Measurements from ENCODE around the gene ETS1.

ETS1 gene

DNA sequence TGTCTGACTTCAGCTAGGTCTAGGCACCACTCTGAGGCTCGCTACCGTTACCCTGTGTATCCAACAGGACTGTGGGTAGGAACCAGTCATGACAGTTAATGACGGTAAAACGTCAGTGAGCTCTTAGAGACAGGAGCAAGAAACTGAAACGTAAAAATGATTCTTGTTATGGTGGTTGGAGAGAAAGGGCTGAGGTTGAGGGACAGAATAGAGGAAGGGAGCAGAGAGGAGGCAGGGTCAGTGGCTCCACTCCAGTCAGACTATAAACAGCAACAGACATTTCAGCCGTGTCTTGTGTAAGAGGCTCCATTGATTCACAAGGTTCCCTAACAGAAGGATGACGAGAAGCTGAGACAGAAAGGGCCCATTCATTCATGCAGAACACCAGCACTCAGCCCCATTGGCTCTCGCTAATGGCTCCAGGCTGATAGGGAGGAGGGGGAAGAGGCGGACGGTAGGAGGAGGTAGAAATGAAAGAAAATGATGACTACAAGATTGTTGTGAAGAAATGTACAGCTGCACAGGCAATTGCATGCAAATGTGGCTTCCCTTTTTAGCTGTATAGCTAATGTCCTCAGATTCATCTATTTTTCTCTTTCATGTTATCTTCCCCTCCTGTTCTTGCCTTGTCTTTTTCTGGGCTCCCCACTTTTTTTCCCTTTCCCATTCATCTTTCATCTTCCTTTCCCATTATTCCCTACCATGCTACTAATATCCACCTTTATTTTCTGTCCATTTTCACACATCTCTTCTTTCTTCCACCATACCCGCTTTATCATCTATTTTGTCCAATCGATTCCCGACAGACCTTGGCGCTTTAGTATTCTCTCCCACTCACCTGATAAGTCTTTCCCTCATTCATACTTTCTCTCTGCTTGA lies 34.3 kb downstream of the ETS1 start:
- no peak for DNase-seq (ENCODE audit: low read depth)
- no peak overlapping the region for H3K4me3 ChIP-seq (ENCODE audit: low read depth, low read length)
- TF ChIP-seq, protein P1, sequence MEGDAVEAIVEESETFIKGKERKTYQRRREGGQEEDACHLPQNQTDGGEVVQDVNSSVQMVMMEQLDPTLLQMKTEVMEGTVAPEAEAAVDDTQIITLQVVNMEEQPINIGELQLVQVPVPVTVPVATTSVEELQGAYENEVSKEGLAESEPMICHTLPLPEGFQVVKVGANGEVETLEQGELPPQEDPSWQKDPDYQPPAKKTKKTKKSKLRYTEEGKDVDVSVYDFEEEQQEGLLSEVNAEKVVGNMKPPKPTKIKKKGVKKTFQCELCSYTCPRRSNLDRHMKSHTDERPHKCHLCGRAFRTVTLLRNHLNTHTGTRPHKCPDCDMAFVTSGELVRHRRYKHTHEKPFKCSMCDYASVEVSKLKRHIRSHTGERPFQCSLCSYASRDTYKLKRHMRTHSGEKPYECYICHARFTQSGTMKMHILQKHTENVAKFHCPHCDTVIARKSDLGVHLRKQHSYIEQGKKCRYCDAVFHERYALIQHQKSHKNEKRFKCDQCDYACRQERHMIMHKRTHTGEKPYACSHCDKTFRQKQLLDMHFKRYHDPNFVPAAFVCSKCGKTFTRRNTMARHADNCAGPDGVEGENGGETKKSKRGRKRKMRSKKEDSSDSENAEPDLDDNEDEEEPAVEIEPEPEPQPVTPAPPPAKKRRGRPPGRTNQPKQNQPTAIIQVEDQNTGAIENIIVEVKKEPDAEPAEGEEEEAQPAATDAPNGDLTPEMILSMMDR (IDR thresholded peaks at IDR 0.05; ENCODE audit: control insufficient read depth, extremely low read depth, insufficient read depth) = no peak

DNA sequence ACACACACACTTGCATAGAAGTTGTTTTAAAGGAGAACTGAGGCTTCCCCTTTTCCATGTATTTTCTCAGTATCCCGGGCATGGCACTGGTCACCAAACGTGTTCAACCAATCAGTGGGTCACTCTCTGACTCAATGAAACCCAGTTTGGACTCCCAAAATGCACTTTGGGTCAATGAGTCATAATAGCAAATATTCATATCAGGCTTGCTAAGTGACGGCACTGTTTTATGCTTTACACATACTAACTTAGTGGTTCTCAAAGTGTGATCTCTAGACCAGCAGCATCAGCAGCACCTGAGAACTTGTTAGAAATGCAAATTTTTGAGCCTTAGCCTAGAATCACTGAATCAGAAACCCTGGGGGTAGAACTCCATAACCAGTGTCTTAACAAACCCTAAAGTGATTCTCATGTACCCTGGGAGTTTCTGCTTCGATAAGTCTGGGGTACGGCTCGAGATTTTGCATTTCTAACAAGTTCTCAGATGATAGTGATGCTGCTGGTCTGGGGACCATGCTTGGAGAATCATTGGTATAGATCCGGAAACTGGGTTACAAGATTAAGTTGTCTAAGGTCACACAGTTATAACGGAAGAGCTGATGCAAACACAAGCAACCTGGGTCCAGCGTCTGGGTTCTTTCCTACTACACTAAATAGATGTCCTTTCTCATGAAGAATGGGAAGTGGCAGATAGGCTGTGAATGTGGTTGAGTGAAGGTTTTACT lies 35.6 kb downstream of the ETS1 start:
- TF ChIP-seq, protein P1 (IDR thresholded peaks at IDR 0.05; ENCODE audit: control insufficient read depth, extremely low read depth, insufficient read depth) = no peak
- no peak overlapping the region for H3K4me3 ChIP-seq (ENCODE audit: low read depth, low read length)
- DNase-seq (ENCODE audit: low read depth) = no peak

DNA sequence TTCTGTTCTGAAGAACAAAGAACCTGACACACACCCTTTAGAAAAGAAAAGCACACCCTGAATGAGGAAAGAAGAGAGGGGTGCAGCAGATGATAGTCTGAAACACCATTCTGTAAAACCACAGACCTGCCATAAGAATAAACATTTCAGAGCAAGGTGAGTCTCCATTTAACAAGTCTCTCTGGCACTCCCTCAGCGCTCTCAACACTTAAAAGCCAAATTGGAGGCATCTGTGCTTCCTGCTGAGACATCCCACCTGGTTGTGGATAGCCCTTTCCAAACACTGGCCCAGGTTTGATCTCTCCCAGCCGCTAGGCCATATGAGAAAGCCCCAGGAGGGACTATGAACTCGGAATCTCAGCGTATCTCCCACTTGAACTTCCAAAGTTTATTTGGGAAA lies 36.3 kb downstream of the ETS1 start:
- no peak overlapping the region for H3K4me3 ChIP-seq (ENCODE audit: low read depth, low read length)
- TF ChIP-seq, protein P1 (IDR thresholded peaks at IDR 0.05; ENCODE audit: control insufficient read depth, extremely low read depth, insufficient read depth) = no peak

DNA sequence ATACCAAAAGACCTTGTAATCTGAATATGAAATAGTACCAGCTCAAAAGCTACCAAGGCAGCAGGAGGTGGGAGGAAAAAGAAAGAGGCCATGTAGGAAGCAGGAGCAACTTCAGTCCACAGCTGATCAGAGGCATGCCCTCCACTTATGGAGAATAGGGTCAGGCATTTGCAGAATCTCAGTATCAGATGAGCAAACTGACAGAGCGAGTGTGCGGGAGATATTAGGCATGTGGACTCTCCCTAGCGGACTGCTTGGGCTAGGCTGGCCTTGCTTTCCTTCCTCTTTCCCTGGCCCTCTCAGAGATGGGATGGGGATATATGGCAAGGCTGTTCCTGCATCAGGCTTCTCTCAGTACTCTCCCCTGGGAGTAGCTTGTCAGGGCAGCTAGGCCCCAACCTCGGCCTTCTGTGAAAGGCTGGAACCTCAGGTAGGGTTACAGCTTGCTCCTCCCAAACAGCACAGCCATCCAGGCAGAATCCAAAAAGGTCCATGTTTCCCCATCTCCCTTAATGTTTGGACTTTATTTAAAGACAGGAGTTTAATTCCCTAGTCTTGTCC lies 37.0 kb downstream of the ETS1 start:
- no peak for DNase-seq (ENCODE audit: low read depth)
- no peak overlapping the region for H3K4me3 ChIP-seq (ENCODE audit: low read depth, low read length)
- TF ChIP-seq, protein P1 (IDR thresholded peaks at IDR 0.05; ENCODE audit: control insufficient read depth, extremely low read depth, insufficient read depth) = no peak

More for the DNA sequence above, 36.3 kb downstream of the ETS1 start:
- no peak for DNase-seq (ENCODE audit: low read depth)

DNA sequence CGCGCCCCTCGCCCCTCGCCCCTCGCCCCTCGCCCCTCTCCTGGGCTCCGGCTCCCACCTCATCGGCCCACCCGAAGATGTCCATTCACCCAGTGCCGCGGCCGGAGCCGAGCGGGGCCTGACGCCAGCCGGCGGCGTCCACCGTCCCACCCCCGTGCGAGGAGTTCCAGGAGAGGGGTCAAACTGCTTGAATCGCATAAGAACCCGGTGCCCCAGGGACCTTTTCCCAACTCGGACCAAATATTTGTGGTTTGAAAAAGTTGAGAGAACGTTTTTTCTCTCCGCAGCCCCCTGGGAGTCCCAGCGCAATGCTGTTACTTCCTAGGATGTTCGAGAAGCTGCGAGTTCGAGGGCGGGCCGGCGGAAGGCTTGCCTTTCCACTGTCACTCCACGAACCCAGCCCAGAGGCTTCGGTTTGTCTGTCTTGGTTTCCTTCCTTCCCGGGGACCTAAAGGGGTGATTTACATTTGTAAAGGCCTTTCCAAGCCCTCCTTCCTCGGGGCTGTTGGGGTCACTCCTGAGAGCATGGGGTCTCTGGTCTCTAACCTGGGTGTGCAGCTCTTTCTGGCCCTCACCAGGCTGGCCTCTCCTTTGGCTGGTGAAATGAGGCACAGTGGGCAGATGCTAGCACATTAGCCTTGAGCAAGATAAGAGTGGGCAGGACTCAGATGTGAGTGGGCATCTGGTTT lies 38.0 kb downstream of the ETS1 start:
- TF ChIP-seq, protein P1 (IDR thresholded peaks at IDR 0.05; ENCODE audit: control insufficient read depth, extremely low read depth, insufficient read depth) = no peak

DNA sequence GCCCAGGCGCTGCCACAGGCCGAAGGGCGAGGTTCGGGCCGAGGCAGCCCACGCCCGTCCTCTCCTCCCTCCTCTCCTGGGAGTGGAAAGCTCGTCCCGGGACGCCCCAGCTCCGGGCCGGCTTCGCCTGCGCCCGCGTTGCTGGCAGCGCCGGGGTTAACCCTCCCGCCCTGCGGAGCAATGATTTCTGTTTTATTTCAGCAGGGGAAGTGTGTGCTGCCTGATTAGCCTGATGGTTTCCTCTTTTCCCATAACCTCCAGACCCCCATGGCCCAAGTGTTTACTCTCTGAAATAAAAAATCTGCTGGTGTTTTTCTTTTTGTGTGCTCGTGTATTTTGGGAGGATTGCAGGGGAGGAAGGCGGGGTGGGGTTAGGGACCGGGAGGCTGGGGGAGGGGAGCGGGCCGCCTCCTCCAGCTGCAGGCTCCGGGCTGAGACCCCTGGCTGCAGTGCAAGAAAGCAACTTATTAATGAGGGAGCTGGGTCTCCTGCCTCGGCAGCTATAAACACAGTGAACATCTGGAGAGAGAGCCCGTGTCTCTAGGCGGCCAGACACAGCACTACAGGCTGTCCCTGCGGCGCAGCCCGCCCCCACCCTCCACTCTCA lies 38.6 kb downstream of the ETS1 start:
- TF ChIP-seq, protein P1 (IDR thresholded peaks at IDR 0.05; ENCODE audit: control insufficient read depth, extremely low read depth, insufficient read depth) = no peak
- no peak for DNase-seq (ENCODE audit: low read depth)
- no peak overlapping the region for H3K4me3 ChIP-seq (ENCODE audit: low read depth, low read length)

More for the DNA sequence above, 38.0 kb downstream of the ETS1 start:
- no peak overlapping the region for H3K4me3 ChIP-seq (ENCODE audit: low read depth, low read length)
- DNase-seq (ENCODE audit: low read depth) = no peak

Measured in LNCaP clone FGC (cell line).